HepG2 (cell line): ENCODE data around the gene HARBI1. TPM values are rescaled to one million over a fixed set of nuclear protein-coding genes. Genes with fewer than 3 reads are reported as not detected.

Source experiments
- AGO2 ChIP-seq: fragments of 200-400 bp; formaldehyde crosslinking; optimal IDR thresholded peaks from 2 replicates; pipeline ENCODE3; 2017; ENCODE audit warnings: mild to moderate bottlenecking, low read depth, low read length, moderate library complexity
- ARID3A ChIP-seq: IDR thresholded peaks from 2 replicates; pipeline ENCODE4 v1.6.1; 2012; ENCODE audit warnings: low read depth, low read length, improper control_type of control experiment
- ATF7 ChIP-seq, 2 experiments: fragments of 450-650 bp in 1 of 2; sonication (generic) in 1 of 2; formaldehyde crosslinking in 1 of 2; IDR thresholded peaks; 2 replicates each; pipeline versions ENCODE4 v1.4.0 to v1.6.1; 2016 to 2020; ENCODE audit warnings: antibody characterized with exemption in 1 of 2, mild to moderate bottlenecking in 1 of 2, missing genetic modification reagents in 1 of 2
- EED ChIP-seq: sonication (generic); formaldehyde crosslinking; IDR thresholded peaks from 2 replicates; pipeline ENCODE4 v1.5.0; 2020; ENCODE audit warnings: mild to moderate bottlenecking, missing genetic modification reagents
- GMEB1 ChIP-seq: sonication (generic); formaldehyde crosslinking; IDR thresholded peaks from 2 replicates; pipeline ENCODE4 v1.5.1; 2020; ENCODE audit warnings: missing genetic modification reagents, mild to moderate bottlenecking, borderline replicate concordance
- LCORL ChIP-seq, 2 experiments: fragments of 450-650 bp in 1 of 2; sonication (generic) in 1 of 2; formaldehyde crosslinking in 1 of 2; IDR thresholded peaks; 2 replicates each; pipeline versions ENCODE4 v1.5.0 to v1.6.1; 2017 to 2020; ENCODE audit warnings: antibody characterized with exemption in 1 of 2, missing genetic modification reagents in 1 of 2
- MTF1 ChIP-seq: sonication (generic); formaldehyde crosslinking; IDR thresholded peaks from 2 replicates; pipeline ENCODE4 v1.5.0; 2020; ENCODE audit warnings: missing genetic modification reagents
- MXD4 ChIP-seq: IDR thresholded peaks from 2 replicates; pipeline ENCODE4 v1.6.1; 2016; ENCODE audit warnings: mild to moderate bottlenecking, missing biosample characterization, missing genetic modification reagents
- RFX1 ChIP-seq: fragments of 450-650 bp; IDR thresholded peaks from 2 replicates; pipeline ENCODE4 v1.6.1; 2017
- TRAFD1 ChIP-seq: sonication (generic); formaldehyde crosslinking; IDR thresholded peaks from 2 replicates; pipeline ENCODE4 v1.5.1; 2020; ENCODE audit warnings: missing genetic modification reagents, mild to moderate bottlenecking, borderline replicate concordance
- ZNF207 ChIP-seq: fragments of 450-650 bp; IDR thresholded peaks from 2 replicates; pipeline ENCODE4 v1.6.1; 2016; ENCODE audit warnings: antibody characterized with exemption, borderline replicate concordance
- ZNF329 ChIP-seq: sonication (generic); formaldehyde crosslinking; IDR thresholded peaks from 2 replicates; pipeline ENCODE4 v1.9.0; 2021; ENCODE audit warnings: low read depth, mild to moderate bottlenecking, missing genetic modification reagents
- ZNF512B ChIP-seq: sonication (generic); formaldehyde crosslinking; IDR thresholded peaks from 2 replicates; pipeline ENCODE4 v1.5.1; 2020; ENCODE audit warnings: missing genetic modification reagents, mild to moderate bottlenecking, borderline replicate concordance
- ZNF513 ChIP-seq: sonication (generic); formaldehyde crosslinking; conservative IDR thresholded peaks from 2 replicates; pipeline ENCODE4 v1.5.0; 2020; ENCODE audit warnings: missing genetic modification reagents
- ZNF589 ChIP-seq: sonication (generic); formaldehyde crosslinking; conservative IDR thresholded peaks from 2 replicates; pipeline ENCODE4 v1.8.0; 2022; ENCODE audit warnings: mild to moderate bottlenecking, moderate library complexity, missing genetic modification reagents
- ZNF605 ChIP-seq: sonication (generic); formaldehyde crosslinking; IDR thresholded peaks from 2 replicates; pipeline ENCODE4 v1.8.0; 2022; ENCODE audit warnings: mild to moderate bottlenecking, missing genetic modification reagents
- ZNF7 ChIP-seq: IDR thresholded peaks from 2 replicates; pipeline ENCODE4 v1.6.1; 2016; ENCODE audit warnings: missing biosample characterization, missing genetic modification reagents
- ZNF713 ChIP-seq: sonication (generic); formaldehyde crosslinking; IDR thresholded peaks from 2 replicates; pipeline ENCODE4 v1.4.0; 2020; ENCODE audit warnings: mild to moderate bottlenecking, missing genetic modification reagents
- ZSCAN22 ChIP-seq: sonication (generic); formaldehyde crosslinking; IDR thresholded peaks from 2 replicates; pipeline ENCODE4 v1.4.0; 2020; ENCODE audit warnings: mild to moderate bottlenecking, missing genetic modification reagents
- ZSCAN9 ChIP-seq: IDR thresholded peaks from 2 replicates; pipeline ENCODE4 v1.6.1; 2016; ENCODE audit warnings: borderline replicate concordance
- polyA plus RNA-seq, 8 experiments: library from polyadenylated mRNA; depleted of rRNA in 3 of 8; stranded (reverse) in 7 of 8; unstranded in 1 of 8; fragments of >200 nt; fragmentation: Illumina TruSeq in 4 of 8; extraction: Trizol in 4 of 8; gene quantifications; 2 replicates each; pipeline versions ENCODE4 v1.2.1 to v1.2.3, GENCODE V29; 2011 to 2016; ENCODE audit warnings: low read depth in 4 of 8, missing spikeins in 1 of 8, mixed read lengths in 1 of 8; ENCODE audit not compliant: insufficient read depth in 1 of 8
- total RNA-seq, 5 experiments: library from RNA; depleted of rRNA; stranded (reverse); fragments of >200 nt; fragmentation: Illumina TruSeq; extraction: Trizol; gene quantifications; 2 replicates each; pipeline ENCODE4 v1.2.3, GENCODE V29; 2016; ENCODE audit warnings: low read depth in 1 of 5

The HARBI1 gene
- total and polyA plus RNA-seq, 2 of the 13 experiments (the other 11 are each of a cell fraction or from before 2014, with no cell fraction given) = 2.5 to 4.8 TPM

GRCh38 chr11:46611526-46612304 is 5.3 kb downstream of the HARBI1 start (continued):
- no peak for TF ChIP-seq LCORL (IDR thresholded peaks at IDR 0.05)
- TF ChIP-seq LCORL (CRISPR knock-in tag; IDR thresholded peaks at IDR 0.05) = no peak
- TF ChIP-seq MXD4 (CRISPR knock-in tag) = no peak
- TF ChIP-seq ZNF589 = no peak
- no peak for TF ChIP-seq EED (CRISPR knock-in tag)
- no peak for TF ChIP-seq ZNF207
- no peak for TF ChIP-seq ZNF605 (CRISPR knock-in tag)
- no peak for TF ChIP-seq ATF7 (IDR thresholded peaks at IDR 0.05)
- TF ChIP-seq ATF7 (CRISPR knock-in tag; IDR thresholded peaks at IDR 0.05) = no peak
- TF ChIP-seq ZNF713 (CRISPR knock-in tag) = no peak
- TF ChIP-seq GMEB1 (CRISPR knock-in tag) = no peak
- no peak for TF ChIP-seq TRAFD1 (CRISPR knock-in tag)
- TF ChIP-seq ARID3A = no peak
- no peak for TF ChIP-seq ZNF329 (CRISPR knock-in tag)
- TF ChIP-seq ZNF7 = no peak
- TF ChIP-seq ZNF512B (CRISPR knock-in tag) = no peak
- no peak for TF ChIP-seq RFX1
- no peak for TF ChIP-seq AGO2
- TF ChIP-seq ZSCAN9 (CRISPR knock-in tag) = no peak
- no peak for TF ChIP-seq ZNF513
- TF ChIP-seq MTF1 (CRISPR knock-in tag) = no peak
- no peak for TF ChIP-seq ZSCAN22 (CRISPR knock-in tag)
